WTC11 (cell line): Measurements from ENCODE around the gene HSF2BP. TPM values are rescaled to one million over a fixed set of nuclear protein-coding genes. Genes with fewer than 3 reads are reported as not detected.

ENCODE experiments used
- ATAC-seq: fragments of 200-7000 bp; cut with Tn5 transposase; 2 replicates; pipeline ENCODE4 v1.10.0; 2021; ENCODE audit warnings: mild to moderate bottlenecking, moderate library complexity
- CTCF ChIA-PET: fragments of 300-600 bp; sonication (Branson Sonifier 250); formaldehyde crosslinking; loops from one replicate; lab custom pipeline; 2021; ENCODE audit warnings: antibody characterized with exemption; lab: Charles Lee
- POLR2A ChIA-PET: fragments of 350-600 bp; sonication (Branson Sonifier 250); formaldehyde crosslinking; loops from one replicate; lab custom pipeline; 2021; ENCODE audit warnings: antibody characterized with exemption; lab: Charles Lee
- DNase-seq: peaks from one replicate; pipeline ENCODE4 v3.0.0; 2021; ENCODE audit warnings: low spot score
- H3K27ac Mint-ChIP-seq: 2 replicates; pipeline ENCODE4 v1.8.0; 2021; ENCODE audit warnings: mixed read lengths
- H3K27me3 Mint-ChIP-seq: 2 replicates; pipeline ENCODE4 v1.8.0; 2021; ENCODE audit warnings: low read depth, mild to moderate bottlenecking, moderate library complexity, mixed read lengths
- H3K36me3 Mint-ChIP-seq: 2 replicates; pipeline ENCODE4 v1.8.0; 2021; ENCODE audit warnings: mixed read lengths
- H3K4me1 Mint-ChIP-seq: 2 replicates; pipeline ENCODE4 v1.8.0; 2022; ENCODE audit warnings: mixed read lengths
- H3K4me3 Mint-ChIP-seq: 2 replicates; pipeline ENCODE4 v1.8.0; 2021; ENCODE audit warnings: mild to moderate bottlenecking, moderate library complexity, mixed read lengths
- H3K9me3 Mint-ChIP-seq: 2 replicates; pipeline ENCODE4 v1.8.0; 2021; ENCODE audit warnings: mixed read lengths
- ATF1 ChIP-seq: sonication (generic); formaldehyde crosslinking; IDR thresholded peaks from 2 replicates; pipeline ENCODE4 v1.8.1; 2023; ENCODE audit warnings: mild to moderate bottlenecking, moderate library complexity, missing genetic modification reagents
- CREM ChIP-seq: sonication (generic); formaldehyde crosslinking; IDR thresholded peaks from 2 replicates; pipeline ENCODE4 v1.8.1; 2022; ENCODE audit warnings: mild to moderate bottlenecking, missing genetic modification reagents, moderate library complexity
- ELF4 ChIP-seq: sonication (generic); formaldehyde crosslinking; IDR thresholded peaks from 2 replicates; pipeline ENCODE4 v1.8.1; 2022; ENCODE audit warnings: low read depth, mild to moderate bottlenecking, moderate library complexity, missing genetic modification reagents
- GABPB1 ChIP-seq: sonication (generic); formaldehyde crosslinking; IDR thresholded peaks from 2 replicates; pipeline ENCODE4 v1.8.1; 2023; ENCODE audit warnings: mild to moderate bottlenecking, missing genetic modification reagents
- JAZF1 ChIP-seq: fragments of 250-450 bp; sonication (Bioruptor Pico); IDR thresholded peaks from 2 replicates; pipeline ENCODE4 v1.9.0; 2021; ENCODE audit warnings: moderate library complexity, mild to moderate bottlenecking, inconsistent platforms
- KAT7 ChIP-seq: sonication (generic); formaldehyde crosslinking; IDR thresholded peaks from 2 replicates; pipeline ENCODE4 v1.8.1; 2023; ENCODE audit warnings: missing genetic modification reagents, mild to moderate bottlenecking, borderline replicate concordance
- NFYB ChIP-seq: sonication (generic); formaldehyde crosslinking; conservative IDR thresholded peaks from 2 replicates; pipeline ENCODE4 v1.8.0; 2022; ENCODE audit warnings: low read depth, missing genetic modification reagents
- NR2C2 ChIP-seq: sonication (generic); formaldehyde crosslinking; IDR thresholded peaks from 2 replicates; pipeline ENCODE4 v1.8.0; 2022; ENCODE audit warnings: mild to moderate bottlenecking, missing genetic modification reagents
- RELA ChIP-seq: sonication (generic); formaldehyde crosslinking; IDR thresholded peaks from 2 replicates; pipeline ENCODE4 v1.8.1; 2022; ENCODE audit warnings: missing genetic modification reagents, mild to moderate bottlenecking, borderline replicate concordance
- SP1 ChIP-seq: sonication (generic); formaldehyde crosslinking; conservative IDR thresholded peaks from 2 replicates; pipeline ENCODE4 v1.8.1; 2022; ENCODE audit warnings: missing genetic modification reagents
- TEAD4 ChIP-seq: sonication (generic); formaldehyde crosslinking; IDR thresholded peaks from 2 replicates; pipeline ENCODE4 v1.8.0; 2022; ENCODE audit warnings: mild to moderate bottlenecking, missing genetic modification reagents
- ZNF121 ChIP-seq: sonication (generic); formaldehyde crosslinking; IDR thresholded peaks from 2 replicates; pipeline ENCODE4 v1.8.0; 2023; ENCODE audit warnings: missing genetic modification reagents
- total RNA-seq: library from RNA; stranded (reverse); gene quantifications from 3 replicates; pipeline ENCODE4 v1.2.3, GENCODE V29; 2021
- TF ChIP-seq, protein P1 (sequence below): fragments of 200-600 bp; IDR thresholded peaks from 2 replicates; pipeline ENCODE4 v1.8.0; 2022; ENCODE audit warnings: antibody characterized with exemption
- TF ChIP-seq, protein P2 (sequence below): sonication (generic); formaldehyde crosslinking; IDR thresholded peaks from 2 replicates; pipeline ENCODE4 v1.8.0; 2022; ENCODE audit warnings: mild to moderate bottlenecking, missing genetic modification reagents
- TF ChIP-seq, protein P3 (sequence below): sonication (generic); formaldehyde crosslinking; IDR thresholded peaks from 2 replicates; pipeline ENCODE4 v1.8.0; 2022; ENCODE audit warnings: mild to moderate bottlenecking, missing genetic modification reagents
- TF ChIP-seq, protein P4 (sequence below): sonication (generic); formaldehyde crosslinking; IDR thresholded peaks from 2 replicates; pipeline ENCODE4 v1.8.1; 2023; ENCODE audit warnings: mild to moderate bottlenecking, moderate library complexity, missing genetic modification reagents
- TF ChIP-seq, protein P5 (sequence below): sonication (generic); formaldehyde crosslinking; IDR thresholded peaks from 2 replicates; pipeline ENCODE4 v1.8.1; 2022; ENCODE audit warnings: low read depth, mild to moderate bottlenecking, moderate library complexity, missing genetic modification reagents, borderline replicate concordance
- TF ChIP-seq, protein P6 (sequence below): fragments of 250-450 bp; sonication (Bioruptor Pico); conservative IDR thresholded peaks from 2 replicates; pipeline ENCODE4 v1.9.0; 2021; ENCODE audit warnings: mild to moderate bottlenecking

Gene HSF2BP
- total RNA-seq, 1 experiment from 2014 or later, result 1.1 TPM

DNA sequence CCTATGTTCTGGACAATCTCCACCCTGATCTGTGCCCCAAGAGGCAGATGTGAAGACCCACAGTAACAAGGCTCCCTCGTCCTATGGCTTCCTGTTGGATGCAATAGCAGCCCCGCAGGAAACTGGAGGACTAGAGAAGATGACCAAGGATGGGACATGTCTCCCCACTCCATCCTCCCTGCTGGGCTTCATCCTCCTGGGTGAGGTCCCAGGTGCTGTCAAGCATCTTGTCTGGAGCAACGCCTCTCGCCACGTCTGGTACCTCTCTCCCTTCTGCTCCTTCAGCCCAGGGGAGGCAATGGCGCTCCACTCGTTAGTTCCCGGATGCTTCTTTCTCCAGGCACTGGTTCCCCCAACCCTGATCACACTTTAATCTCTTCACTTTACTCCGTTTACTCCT lies 11.1 kb downstream of the HSF2BP start (continued):
- TF ChIP-seq ZNF121 (no peak), CREM (CRISPR knock-in tag) (no peak), NFYB (no peak)

DNA sequence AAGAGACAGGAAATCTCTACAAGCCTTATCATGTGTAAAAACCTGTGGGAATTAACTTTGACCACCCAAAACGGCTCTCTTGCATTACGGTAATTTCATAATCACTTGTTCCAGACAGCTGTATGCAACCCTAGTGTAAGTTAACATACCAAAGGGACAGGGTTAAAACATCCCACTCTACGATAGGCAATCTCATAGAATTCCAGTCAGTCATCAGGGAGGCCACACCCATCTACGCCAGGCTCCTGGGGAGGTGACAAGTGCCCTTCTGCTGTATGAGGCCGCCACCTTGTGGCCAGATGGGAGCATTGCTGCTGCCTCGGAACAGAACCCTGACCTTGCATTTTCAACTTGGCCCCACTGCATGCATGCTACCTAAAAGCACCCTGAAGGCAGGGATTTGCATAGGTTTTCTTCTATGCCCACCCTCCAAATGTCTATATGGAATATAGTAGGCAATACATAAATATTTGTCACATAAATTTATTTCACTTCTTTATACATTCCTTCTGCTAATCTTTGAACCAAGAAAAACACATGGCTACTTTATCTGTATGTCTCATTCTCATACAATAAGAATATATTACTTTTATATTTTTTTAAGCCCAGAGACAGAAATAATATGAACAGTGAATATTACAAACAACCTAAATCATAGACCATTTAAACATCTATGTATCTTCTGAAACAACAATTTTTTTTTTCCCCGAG lies 12.6 kb downstream of the HSF2BP start:
- TF ChIP-seq JAZF1 (no peak), GABPB1 (CRISPR knock-in tag) (peak; percentile 73), RELA (CRISPR knock-in tag) (no peak), ATF1 (CRISPR knock-in tag) (no peak), ELF4 (no peak), TEAD4 (CRISPR knock-in tag) (no peak), NR2C2 (CRISPR knock-in tag) (no peak), NFYB (no peak), SP1 (peak; percentile 50; the same call in 1 of the 2 replicates), KAT7 (CRISPR knock-in tag) (no peak)
- TF ChIP-seq, protein P1, sequence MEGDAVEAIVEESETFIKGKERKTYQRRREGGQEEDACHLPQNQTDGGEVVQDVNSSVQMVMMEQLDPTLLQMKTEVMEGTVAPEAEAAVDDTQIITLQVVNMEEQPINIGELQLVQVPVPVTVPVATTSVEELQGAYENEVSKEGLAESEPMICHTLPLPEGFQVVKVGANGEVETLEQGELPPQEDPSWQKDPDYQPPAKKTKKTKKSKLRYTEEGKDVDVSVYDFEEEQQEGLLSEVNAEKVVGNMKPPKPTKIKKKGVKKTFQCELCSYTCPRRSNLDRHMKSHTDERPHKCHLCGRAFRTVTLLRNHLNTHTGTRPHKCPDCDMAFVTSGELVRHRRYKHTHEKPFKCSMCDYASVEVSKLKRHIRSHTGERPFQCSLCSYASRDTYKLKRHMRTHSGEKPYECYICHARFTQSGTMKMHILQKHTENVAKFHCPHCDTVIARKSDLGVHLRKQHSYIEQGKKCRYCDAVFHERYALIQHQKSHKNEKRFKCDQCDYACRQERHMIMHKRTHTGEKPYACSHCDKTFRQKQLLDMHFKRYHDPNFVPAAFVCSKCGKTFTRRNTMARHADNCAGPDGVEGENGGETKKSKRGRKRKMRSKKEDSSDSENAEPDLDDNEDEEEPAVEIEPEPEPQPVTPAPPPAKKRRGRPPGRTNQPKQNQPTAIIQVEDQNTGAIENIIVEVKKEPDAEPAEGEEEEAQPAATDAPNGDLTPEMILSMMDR, result peak; percentile 99
- TF ChIP-seq, protein P2, sequence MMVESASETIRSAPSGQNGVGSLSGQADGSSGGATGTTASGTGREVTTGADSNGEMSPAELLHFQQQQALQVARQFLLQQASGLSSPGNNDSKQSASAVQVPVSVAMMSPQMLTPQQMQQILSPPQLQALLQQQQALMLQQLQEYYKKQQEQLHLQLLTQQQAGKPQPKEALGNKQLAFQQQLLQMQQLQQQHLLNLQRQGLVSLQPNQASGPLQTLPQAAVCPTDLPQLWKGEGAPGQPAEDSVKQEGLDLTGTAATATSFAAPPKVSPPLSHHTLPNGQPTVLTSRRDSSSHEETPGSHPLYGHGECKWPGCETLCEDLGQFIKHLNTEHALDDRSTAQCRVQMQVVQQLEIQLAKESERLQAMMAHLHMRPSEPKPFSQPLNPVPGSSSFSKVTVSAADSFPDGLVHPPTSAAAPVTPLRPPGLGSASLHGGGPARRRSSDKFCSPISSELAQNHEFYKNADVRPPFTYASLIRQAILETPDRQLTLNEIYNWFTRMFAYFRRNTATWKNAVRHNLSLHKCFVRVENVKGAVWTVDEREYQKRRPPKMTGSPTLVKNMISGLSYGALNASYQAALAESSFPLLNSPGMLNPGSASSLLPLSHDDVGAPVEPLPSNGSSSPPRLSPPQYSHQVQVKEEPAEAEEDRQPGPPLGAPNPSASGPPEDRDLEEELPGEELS, result no peak
- TF ChIP-seq, protein P3, sequence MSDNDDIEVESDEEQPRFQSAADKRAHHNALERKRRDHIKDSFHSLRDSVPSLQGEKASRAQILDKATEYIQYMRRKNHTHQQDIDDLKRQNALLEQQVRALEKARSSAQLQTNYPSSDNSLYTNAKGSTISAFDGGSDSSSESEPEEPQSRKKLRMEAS (CRISPR knock-in tag), result no peak
- TF ChIP-seq, protein P4, sequence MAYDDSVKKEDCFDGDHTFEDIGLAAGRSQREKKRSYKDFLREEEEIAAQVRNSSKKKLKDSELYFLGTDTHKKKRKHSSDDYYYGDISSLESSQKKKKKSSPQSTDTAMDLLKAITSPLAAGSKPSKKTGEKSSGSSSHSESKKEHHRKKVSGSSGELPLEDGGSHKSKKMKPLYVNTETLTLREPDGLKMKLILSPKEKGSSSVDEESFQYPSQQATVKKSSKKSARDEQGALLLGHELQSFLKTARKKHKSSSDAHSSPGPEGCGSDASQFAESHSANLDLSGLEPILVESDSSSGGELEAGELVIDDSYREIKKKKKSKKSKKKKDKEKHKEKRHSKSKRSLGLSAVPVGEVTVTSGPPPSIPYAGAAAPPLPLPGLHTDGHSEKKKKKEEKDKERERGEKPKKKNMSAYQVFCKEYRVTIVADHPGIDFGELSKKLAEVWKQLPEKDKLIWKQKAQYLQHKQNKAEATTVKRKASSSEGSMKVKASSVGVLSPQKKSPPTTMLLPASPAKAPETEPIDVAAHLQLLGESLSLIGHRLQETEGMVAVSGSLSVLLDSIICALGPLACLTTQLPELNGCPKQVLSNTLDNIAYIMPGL (CRISPR knock-in tag), result no peak
- TF ChIP-seq, protein P5, sequence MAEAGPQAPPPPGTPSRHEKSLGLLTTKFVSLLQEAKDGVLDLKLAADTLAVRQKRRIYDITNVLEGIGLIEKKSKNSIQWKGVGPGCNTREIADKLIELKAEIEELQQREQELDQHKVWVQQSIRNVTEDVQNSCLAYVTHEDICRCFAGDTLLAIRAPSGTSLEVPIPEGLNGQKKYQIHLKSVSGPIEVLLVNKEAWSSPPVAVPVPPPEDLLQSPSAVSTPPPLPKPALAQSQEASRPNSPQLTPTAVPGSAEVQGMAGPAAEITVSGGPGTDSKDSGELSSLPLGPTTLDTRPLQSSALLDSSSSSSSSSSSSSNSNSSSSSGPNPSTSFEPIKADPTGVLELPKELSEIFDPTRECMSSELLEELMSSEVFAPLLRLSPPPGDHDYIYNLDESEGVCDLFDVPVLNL, result no peak
- TF ChIP-seq, protein P6, sequence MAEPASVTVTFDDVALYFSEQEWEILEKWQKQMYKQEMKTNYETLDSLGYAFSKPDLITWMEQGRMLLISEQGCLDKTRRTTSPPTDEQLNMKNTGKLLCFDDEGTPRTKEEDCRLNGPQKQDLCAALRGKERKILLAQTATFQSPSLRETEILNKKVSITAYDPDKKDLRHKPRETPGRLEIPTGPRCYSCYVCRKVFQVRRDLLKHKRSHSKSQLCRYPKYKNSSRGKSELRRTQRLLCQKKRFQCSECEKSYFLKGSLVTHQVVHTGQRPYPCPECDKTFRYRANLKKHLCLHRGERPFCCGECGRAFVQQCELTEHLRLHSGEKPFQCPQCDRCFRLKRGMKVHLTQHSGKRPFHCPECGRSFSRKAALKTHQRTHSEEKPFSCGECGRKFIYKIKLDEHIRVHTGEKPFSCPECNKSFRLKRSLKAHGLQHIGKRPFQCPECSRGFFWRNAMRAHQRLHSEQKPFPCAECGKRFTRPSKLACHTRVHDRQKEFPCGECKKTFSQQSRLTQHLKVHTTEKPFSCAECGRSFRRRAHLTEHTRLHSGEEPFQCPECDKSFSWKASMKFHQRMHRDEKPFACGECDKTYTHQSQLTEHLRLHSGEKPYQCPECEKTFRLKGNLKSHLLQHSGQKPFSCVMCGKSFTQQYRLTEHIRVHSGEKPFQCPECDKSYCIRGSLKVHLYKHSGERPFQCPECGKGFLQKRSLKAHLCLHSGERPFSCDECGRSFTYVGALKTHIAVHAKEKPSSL, result no peak
- H3K27ac Mint-ChIP-seq, result no peak overlapping the region
- H3K9me3 Mint-ChIP-seq, result no peaks in the 10 kb centered on the region
- POLR2A ChIA-PET, result no interaction called here
- CTCF ChIA-PET, result interaction anchor here (1.2 to 1.6 kb wide), 4 partner anchors 21 to 336 kb away, joined by 3 read pairs; no protein-coding TSS in a partner anchor
- peaks cover 17% of the 10 kb centered on the region; the same call in 1 of the 2 replicates for H3K4me1 Mint-ChIP-seq
- DNase-seq (peak; percentile 93), ATAC-seq (peak; percentile 97)
- no peaks in the 10 kb centered on the region for H3K27me3 Mint-ChIP-seq
- no peaks in the 10 kb centered on the region for H3K36me3 Mint-ChIP-seq
- no peak overlapping the region for H3K4me3 Mint-ChIP-seq
